ENCODE data around the gene MAP3K3.

DNA sequence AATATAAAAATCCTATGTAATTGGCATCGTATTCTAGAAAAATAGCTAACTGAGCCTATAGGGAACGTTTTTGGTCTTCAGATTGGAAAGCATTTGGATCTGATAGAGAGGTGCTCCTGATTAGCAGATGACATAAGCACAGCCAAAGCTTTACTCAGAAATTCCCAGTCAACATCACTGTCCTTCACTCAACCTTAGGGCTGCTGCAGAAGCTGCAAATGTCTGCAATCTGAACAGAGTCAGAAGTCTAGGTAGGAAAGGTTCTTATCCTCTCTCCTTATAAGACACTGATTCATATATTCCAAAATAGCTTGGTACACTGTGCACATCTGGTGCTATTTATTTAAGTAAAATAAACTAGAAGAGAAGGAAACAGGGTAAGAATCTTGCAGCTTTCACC, 100.2 kb downstream of the MAP3K3 start:
- TF ChIP-seq, protein P1, sequence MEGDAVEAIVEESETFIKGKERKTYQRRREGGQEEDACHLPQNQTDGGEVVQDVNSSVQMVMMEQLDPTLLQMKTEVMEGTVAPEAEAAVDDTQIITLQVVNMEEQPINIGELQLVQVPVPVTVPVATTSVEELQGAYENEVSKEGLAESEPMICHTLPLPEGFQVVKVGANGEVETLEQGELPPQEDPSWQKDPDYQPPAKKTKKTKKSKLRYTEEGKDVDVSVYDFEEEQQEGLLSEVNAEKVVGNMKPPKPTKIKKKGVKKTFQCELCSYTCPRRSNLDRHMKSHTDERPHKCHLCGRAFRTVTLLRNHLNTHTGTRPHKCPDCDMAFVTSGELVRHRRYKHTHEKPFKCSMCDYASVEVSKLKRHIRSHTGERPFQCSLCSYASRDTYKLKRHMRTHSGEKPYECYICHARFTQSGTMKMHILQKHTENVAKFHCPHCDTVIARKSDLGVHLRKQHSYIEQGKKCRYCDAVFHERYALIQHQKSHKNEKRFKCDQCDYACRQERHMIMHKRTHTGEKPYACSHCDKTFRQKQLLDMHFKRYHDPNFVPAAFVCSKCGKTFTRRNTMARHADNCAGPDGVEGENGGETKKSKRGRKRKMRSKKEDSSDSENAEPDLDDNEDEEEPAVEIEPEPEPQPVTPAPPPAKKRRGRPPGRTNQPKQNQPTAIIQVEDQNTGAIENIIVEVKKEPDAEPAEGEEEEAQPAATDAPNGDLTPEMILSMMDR (IDR thresholded peaks at IDR 0.05 in 8 of 11, conservative IDR thresholded peaks at IDR 0.05 in 3 of 11): no peak
- no peak for TF ChIP-seq POLR2AphosphoS5 (IDR thresholded peaks at IDR 0.05)
